ENCODE data around the gene TM4SF20.

GRCh38 chr2:227317834-227318233 lies 61.3 kb downstream of the TM4SF20 start:
- TF ChIP-seq POLR2A (IDR thresholded peaks at IDR 0.05; ENCODE audit: low read depth, low read length) (no peak), POLR2AphosphoS5 (IDR thresholded peaks at IDR 0.05; ENCODE audit: low read depth, low read length) (no peak), TAF1 (IDR thresholded peaks at IDR 0.05; ENCODE audit: low read depth, low read length) (no peak)
